Activated CD4-positive, alpha-beta T cell treated with anti-CD3 and anti-CD28 coated beads, Interleukin-2, amount 50 U/mL, for 48 hours (primary cell): ENCODE measurements around the gene RASA3.
"Not testable (repeated sequence)": the region's sequence is repeated elsewhere in the genome, so short reads cannot be mapped to it uniquely, and the experiment has no call there.

ENCODE experiments used
- DNase-seq, 2 experiments: peaks; one replicate each; pipeline ENCODE4 v3.0.0-alpha.2; 2020

The RASA3 gene

GRCh38 chr13:114142137-114142550 is 9.7 kb upstream of the RASA3 start:
- DNase-seq = no peak

- DNase-seq = no peak
Observed at GRCh38 chr13:114141261-114141996, 9.0 kb upstream of the RASA3 start.

GRCh38 chr13:114140906-114141250 is 8.5 kb upstream of the RASA3 start:
- peak in 1 of 2 experiments; percentile 42 for DNase-seq

GRCh38 chr13:114140131-114140905 is 7.9 kb upstream of the RASA3 start:
- no peak for DNase-seq

- no peak for DNase-seq
Observed at GRCh38 chr13:114136576-114136975, 4.2 kb upstream of the RASA3 start.

GRCh38 chr13:114135731-114136171 is 3.3 kb upstream of the RASA3 start:
- no peak for DNase-seq

GRCh38 chr13:114134944-114135610 is 2.7 kb upstream of the RASA3 start:
- DNase-seq = no peak

- no peak for DNase-seq
Observed at GRCh38 chr13:114134111-114134943, 1.9 kb upstream of the RASA3 start.

GRCh38 chr13:114133552-114133951 is 1.1 kb upstream of the RASA3 start:
- DNase-seq = not testable (repeated sequence)

- not testable (repeated sequence) for DNase-seq
Observed at GRCh38 chr13:114133126-114133525, 703 bp upstream of the RASA3 start.

GRCh38 chr13:114131583-114132418 is 622 bp downstream of the RASA3 start:
- peak in 1 of 2 experiments; percentile 41 for DNase-seq

GRCh38 chr13:114130837-114131582 is 1.4 kb downstream of the RASA3 start:
- peak; percentile 60 to 68 for DNase-seq

GRCh38 chr13:114130131-114130836 is 2.1 kb downstream of the RASA3 start:
- DNase-seq = no peak

GRCh38 chr13:114129649-114130062 is 2.8 kb downstream of the RASA3 start:
- DNase-seq = peak; percentile 52 to 65

- DNase-seq = peak; percentile 89 to 92
Observed at GRCh38 chr13:114128624-114129522, 3.5 kb downstream of the RASA3 start.

GRCh38 chr13:114128348-114128623 is 4.1 kb downstream of the RASA3 start:
- no peak for DNase-seq

GRCh38 chr13:114127473-114128347 is 4.7 kb downstream of the RASA3 start:
- DNase-seq = no peak

- DNase-seq = no peak
Observed at GRCh38 chr13:114126789-114127472, 5.5 kb downstream of the RASA3 start.
